ENCODE results near the gene SLC25A33.
"Not testable (repeated sequence)": the region's sequence is repeated elsewhere in the genome, so short reads cannot be mapped to it uniquely, and the experiment has no call there.

The SLC25A33 gene

DNA sequence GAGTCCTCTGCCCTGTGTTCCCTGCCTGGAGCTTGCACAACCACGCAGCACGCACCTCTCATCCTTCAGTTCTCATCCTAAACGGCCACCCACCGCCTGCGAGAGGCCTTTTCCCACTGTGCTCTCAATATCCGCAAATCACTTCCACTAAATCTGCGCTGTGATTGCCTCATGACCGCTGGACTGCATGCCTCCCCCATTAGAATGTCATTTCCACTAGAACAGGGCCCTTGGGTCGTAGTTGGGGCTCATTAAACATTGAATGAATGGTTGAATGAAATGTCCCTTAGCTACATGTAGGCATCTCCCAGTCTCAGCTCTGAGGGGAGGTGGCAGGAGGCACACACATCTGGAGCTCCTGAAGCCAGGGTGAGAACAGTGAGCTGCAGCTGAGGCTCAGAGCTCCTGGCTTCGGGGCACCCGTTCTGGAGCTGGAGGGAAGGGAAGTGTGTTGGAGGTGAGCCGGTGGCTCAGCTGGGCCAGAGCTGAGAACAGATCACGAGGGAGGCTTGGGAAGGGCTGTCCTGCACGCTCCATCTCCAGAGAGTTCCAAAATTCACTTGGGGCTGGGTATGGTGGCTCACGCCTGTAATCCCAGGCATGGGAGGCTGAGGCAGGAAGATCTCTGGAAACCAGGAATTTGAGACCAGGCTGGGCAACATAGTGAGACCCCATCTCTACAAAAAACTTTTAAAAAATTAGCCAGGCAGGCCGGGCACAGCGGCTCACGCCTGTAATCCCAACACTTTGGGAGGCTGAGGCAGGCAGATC lies 79.8 kb downstream of the SLC25A33 start:
- TF ChIP-seq, protein P1, sequence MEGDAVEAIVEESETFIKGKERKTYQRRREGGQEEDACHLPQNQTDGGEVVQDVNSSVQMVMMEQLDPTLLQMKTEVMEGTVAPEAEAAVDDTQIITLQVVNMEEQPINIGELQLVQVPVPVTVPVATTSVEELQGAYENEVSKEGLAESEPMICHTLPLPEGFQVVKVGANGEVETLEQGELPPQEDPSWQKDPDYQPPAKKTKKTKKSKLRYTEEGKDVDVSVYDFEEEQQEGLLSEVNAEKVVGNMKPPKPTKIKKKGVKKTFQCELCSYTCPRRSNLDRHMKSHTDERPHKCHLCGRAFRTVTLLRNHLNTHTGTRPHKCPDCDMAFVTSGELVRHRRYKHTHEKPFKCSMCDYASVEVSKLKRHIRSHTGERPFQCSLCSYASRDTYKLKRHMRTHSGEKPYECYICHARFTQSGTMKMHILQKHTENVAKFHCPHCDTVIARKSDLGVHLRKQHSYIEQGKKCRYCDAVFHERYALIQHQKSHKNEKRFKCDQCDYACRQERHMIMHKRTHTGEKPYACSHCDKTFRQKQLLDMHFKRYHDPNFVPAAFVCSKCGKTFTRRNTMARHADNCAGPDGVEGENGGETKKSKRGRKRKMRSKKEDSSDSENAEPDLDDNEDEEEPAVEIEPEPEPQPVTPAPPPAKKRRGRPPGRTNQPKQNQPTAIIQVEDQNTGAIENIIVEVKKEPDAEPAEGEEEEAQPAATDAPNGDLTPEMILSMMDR (IDR thresholded peaks at IDR 0.05; ENCODE audit: low read depth, low read length) = no peak
- DNase-seq (ENCODE audit: extremely low read depth, low read depth) = no peak

DNA sequence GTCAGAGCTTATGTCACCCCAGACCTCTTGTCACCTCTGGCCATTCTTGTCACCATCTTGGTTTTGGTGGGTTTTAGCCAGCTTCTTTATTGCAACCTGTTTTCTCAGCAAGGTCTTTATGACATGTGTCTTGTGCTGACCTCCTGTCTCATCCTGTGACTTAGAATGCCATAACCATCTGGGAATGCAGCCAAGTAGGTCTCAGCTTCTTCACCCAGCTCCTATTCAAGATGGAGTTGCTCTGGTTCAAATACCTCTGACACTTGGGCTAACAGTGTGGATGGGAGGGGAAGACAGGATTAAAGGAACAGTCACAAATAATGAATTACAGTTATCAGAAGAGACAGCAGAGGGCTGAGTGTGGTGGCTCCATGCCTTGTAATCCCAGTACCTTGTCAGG lies 81.8 kb downstream of the SLC25A33 start:
- no peak for DNase-seq (ENCODE audit: extremely low read depth, low read depth)

DNA sequence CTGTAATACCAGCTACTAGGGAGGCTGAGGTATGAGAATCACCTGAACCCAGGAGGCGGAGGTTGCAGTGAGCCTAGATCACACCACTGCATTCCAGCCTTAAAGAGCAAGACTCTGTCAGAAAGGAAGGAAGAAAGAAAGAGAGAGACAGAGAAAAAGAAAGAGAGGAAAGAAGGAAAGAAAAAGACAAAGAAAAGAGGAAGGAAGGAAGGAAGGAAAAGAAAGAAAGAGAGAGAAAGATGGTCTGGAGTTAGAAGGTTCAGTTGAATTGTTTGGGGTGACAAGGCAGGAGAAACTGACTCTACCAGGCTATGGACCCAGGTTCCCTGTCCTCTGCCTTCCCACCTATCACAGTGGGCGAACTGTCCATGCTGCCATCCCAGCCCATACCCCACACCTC lies 84.8 kb downstream of the SLC25A33 start:
- TF ChIP-seq, protein P1 (IDR thresholded peaks at IDR 0.05; ENCODE audit: low read depth, low read length) = no peak
- DNase-seq (ENCODE audit: extremely low read depth, low read depth) = no peak

More for the DNA sequence above, 81.8 kb downstream of the SLC25A33 start:
- TF ChIP-seq, protein P1 (IDR thresholded peaks at IDR 0.05; ENCODE audit: low read depth, low read length) = no peak

DNA sequence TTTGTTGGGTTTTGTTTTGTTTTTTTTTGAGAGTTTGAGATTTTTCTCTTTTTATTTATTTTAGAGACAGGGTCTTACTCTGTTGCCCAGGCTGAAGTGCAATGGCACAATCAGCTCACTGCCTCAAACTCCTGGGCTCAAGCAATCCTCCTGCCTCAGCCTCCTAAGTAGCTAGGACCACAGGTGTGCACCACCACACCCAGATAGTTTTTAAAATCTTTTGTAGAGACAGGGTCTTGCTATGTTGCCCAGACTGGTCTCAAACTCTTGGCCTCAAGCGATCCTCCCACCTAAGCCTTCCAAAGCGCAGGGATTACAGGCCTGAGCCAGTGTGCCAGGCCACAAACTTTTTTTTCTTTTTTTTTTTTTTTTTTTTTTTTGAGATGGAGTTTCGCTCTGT lies 85.8 kb downstream of the SLC25A33 start:
- not testable (repeated sequence) for DNase-seq (ENCODE audit: extremely low read depth, low read depth)

DNA sequence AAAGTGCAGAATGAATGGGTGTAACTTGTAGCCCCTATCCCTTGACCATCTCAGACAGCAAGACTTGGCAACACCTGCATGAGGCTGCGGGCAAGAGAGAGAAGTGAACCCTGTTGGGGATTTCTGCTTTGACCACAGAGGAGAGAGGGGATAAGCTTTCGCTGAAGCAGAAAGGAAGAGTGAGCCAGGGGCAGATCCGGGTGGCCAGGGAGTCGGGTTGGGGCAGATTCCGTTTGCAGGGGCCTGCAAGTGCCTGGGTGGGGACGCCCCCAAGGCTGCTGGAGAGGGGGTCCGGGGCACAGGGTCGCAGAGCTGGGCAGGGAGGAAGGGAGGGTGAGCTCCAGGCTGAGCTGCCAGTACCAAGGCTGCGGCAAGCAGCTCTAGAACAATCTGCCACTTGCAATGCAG lies 86.9 kb downstream of the SLC25A33 start:
- TF ChIP-seq, protein P1 (IDR thresholded peaks at IDR 0.05; ENCODE audit: low read depth, low read length) = no peak
- DNase-seq (ENCODE audit: extremely low read depth, low read depth) = no peak

DNA sequence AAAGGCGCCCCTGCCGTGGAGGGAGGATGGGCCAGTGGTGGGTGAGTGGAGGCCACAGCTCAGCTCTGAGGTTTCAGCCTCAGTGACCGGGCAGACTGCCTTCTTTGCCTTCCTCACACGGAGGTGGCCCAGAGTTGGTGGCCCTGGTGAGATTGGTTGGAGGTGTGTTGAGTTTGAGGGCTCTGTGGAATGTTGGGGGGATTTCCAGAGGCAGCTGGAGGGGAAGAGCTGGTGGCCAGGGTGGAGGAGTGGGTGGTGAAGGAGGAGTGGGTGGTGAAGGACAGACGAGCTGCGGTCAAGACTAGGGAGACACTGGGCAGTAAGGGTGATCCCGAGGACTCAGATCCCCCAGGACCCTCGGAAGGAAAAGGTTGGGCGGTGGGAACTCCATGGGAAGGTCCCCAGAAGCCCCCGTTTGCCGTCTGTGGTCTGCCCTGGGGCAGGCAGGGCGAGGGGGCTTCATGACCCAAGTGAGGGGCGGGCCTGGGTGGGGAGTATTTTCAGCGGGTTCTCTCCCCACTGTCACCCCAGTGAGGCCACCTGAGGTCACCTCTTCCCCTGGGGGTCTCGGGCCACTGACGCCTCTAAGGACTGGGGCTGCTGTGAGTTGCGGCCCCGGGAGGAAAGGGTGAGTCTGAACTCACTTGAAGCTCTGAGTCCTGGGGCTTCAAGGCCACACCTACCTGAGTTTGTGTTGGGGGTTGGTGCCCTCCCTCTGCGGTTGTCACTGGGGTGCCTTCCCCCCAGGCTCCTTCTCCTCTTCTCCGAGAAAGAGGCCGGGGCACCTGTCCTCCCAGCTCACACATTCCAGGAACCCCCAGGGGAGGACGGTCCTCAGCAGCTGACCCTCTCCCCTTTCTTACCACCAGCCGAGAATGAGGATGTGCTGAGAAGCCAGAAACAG lies 89.5 kb downstream of the SLC25A33 start:
- TF ChIP-seq, protein P1 (IDR thresholded peaks at IDR 0.05; ENCODE audit: low read depth, low read length) = no peak

DNA sequence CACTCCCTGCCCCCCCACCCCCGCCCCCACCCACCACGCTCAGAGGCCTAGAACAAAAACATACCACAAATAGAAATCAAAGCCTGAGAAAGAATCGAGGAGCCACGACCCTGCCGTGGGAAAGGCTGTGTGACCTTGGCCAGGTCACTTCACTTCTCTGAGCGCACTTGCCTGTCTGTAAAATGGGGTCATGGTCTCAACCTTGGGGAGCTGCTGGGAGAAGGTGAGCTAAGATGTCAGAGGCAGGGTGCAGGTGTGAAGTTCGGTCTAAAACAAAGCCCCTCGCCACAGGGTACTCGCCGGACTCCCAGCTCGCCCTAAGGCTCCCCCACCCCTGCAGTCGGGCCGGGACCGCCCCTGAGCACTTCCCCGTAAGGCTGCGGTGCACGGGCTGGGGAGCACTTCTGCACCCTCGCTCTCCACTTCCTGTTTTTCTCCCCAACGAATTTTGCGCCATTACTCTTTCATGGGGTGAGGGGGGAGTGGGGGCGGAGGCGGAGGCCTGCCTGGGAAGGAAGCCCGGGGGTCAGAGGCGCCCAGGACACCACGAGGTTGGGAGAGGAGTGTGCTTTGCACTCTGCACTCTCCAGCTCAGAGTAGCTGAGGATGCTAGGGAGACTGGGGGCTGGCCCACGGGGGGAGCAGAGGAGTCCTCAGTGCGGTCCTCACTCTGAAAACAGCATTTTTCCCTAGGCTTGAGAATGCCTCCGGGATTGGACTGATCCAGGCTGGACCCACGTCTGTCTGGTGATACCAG lies 90.4 kb downstream of the SLC25A33 start:
- DNase-seq (ENCODE audit: extremely low read depth, low read depth) = no peak
- TF ChIP-seq, protein P1 (IDR thresholded peaks at IDR 0.05; ENCODE audit: low read depth, low read length) = no peak

More for the DNA sequence above, 89.5 kb downstream of the SLC25A33 start:
- no peak for DNase-seq (ENCODE audit: extremely low read depth, low read depth)
